NT2/D1 (cell line): ENCODE results near the gene FBXO33.

Source experiments
- SUZ12 ChIP-seq: IDR thresholded peaks from 2 replicates; pipeline ENCODE4 v1.6.1; 2011; ENCODE audit not compliant: insufficient read length, insufficient read depth; ENCODE audit errors: extremely low read depth
- YY1 ChIP-seq: IDR thresholded peaks from 2 replicates; pipeline ENCODE4 v1.6.1; 2011; ENCODE audit not compliant: insufficient read length, insufficient read depth
- ZNF274 ChIP-seq: IDR thresholded peaks from 2 replicates; pipeline ENCODE4 v1.6.1; 2011; ENCODE audit warnings: mild to moderate bottlenecking, low read depth, low read length

DNA sequence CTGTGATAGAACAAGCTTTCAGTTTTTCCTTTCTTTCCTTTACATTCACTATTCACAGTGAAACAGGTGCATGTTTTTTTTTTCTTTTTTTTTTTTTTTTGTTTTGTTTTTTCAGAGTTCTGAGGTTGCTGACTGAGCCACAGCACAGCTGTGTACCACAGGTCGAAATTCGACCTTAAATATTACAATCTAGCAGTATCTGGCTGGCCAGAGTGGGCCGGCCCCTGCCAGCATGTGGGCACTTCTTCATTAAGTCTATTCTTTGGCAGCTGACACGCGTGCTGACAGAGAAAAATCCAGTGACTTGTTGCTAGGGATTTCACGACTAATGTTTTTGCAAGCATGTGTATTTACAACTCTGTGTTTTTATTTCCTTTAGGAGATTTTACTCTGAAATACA is 33.9 kb downstream of the FBXO33 start:
- TF ChIP-seq YY1 (no peak), ZNF274 (no peak), SUZ12 (no peak)
